ENCODE data around the gene GSTA4.

The GSTA4 gene

GRCh38 chr6:52995089-52995912 is at the start of gene GSTA4:
GSTA4 (minus strand) TSS chr6:52995284; CDS start chr6:52994243, 1,041 bp downstream.
- DNase-seq = peak; percentile 93

- no peak for DNase-seq
Measured at GRCh38 chr6:53044572-53044971, 49.5 kb upstream of the GSTA4 start.

- no peak for DNase-seq
Measured at GRCh38 chr6:53044071-53044470, 49.0 kb upstream of the GSTA4 start.

- no peak for DNase-seq
Measured at GRCh38 chr6:53043581-53043980, 48.5 kb upstream of the GSTA4 start.

GRCh38 chr6:53042112-53042511 is 47.0 kb upstream of the GSTA4 start:
- no peak for DNase-seq

GRCh38 chr6:53041356-53041755 is 46.3 kb upstream of the GSTA4 start:
- no peak for DNase-seq

- DNase-seq = no peak
Measured at GRCh38 chr6:53038596-53038995, 43.5 kb upstream of the GSTA4 start.

- DNase-seq = peak; percentile 53
Measured at GRCh38 chr6:53038141-53038540, 43.1 kb upstream of the GSTA4 start.

GRCh38 chr6:53035549-53036213 is 40.6 kb upstream of the GSTA4 start:
- no peak for DNase-seq

GRCh38 chr6:53033764-53034163 is 38.7 kb upstream of the GSTA4 start:
- DNase-seq = no peak

- no peak for DNase-seq
Measured at GRCh38 chr6:53032849-53033248, 37.8 kb upstream of the GSTA4 start.

- DNase-seq = no peak
Measured at GRCh38 chr6:53031281-53031680, 36.2 kb upstream of the GSTA4 start.

GRCh38 chr6:53029761-53030160 is 34.7 kb upstream of the GSTA4 start:
- DNase-seq = peak; percentile 70

- no peak for DNase-seq
Measured at GRCh38 chr6:53029257-53029656, 34.2 kb upstream of the GSTA4 start.

- no peak for DNase-seq
Measured at GRCh38 chr6:53028467-53028866, 33.4 kb upstream of the GSTA4 start.

GRCh38 chr6:53027131-53027718 is 32.1 kb upstream of the GSTA4 start:
- DNase-seq = no peak

GRCh38 chr6:53026526-53026925 is 31.4 kb upstream of the GSTA4 start:
- no peak for DNase-seq

- DNase-seq = no peak
Measured at GRCh38 chr6:53023323-53023722, 28.2 kb upstream of the GSTA4 start.

GRCh38 chr6:53020005-53020744 is 25.1 kb upstream of the GSTA4 start:
- no peak for DNase-seq

GRCh38 chr6:53018446-53018845 is 23.4 kb upstream of the GSTA4 start:
- no peak for DNase-seq

- no peak for DNase-seq
Measured at GRCh38 chr6:53015486-53015885, 20.4 kb upstream of the GSTA4 start.

- no peak for DNase-seq
Measured at GRCh38 chr6:53014744-53015143, 19.7 kb upstream of the GSTA4 start.

GRCh38 chr6:53014063-53014462 is 19.0 kb upstream of the GSTA4 start:
- DNase-seq = no peak
